Measurements from ENCODE around the gene RASGRP2. TPM values are rescaled to one million over a fixed set of nuclear protein-coding genes. Genes with fewer than 3 reads are reported as not detected.
A peak's percentile ranks its signal among the peaks of the same experiment; 100 is the strongest.

The RASGRP2 gene
- total RNA-seq, 1 experiment from 2014 or later, result 26.9 TPM

DNA sequence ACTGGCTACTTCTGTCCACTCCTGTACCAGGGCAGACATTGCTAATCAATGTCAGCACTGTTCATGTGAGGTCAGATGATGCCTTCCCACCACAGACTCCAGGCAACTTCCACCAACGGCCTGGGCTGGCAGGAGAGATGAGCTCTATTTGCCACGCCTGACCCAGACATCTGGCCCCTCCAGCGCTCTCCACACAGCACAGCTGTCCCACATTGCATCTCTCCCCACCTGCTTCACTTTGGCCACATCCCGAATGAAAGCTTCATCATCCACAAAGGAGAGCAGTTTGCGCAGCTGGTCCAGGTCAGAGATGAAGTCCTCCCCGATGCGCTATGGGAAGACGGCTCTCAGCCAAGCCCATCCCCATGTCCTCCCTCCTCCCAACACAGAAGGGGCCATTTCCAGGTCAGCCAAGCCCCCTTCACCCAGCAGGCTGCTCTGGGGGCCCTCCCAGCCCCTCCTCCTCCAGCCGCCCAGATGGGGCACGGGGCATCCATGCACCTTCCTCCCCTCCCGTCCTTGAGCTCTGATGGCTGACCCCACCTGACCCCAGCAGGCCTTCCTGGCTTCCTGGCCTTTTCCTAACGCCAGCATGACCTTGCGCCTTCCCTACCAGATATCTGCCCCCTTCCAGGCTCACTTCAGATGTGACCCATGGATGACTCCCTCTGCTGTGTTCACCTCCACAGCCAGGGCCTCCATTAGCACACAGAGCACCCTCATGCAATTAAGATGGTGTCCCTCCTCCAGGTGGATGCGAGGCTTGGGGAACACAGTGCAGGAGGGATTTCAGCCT is 8.4 kb upstream of the RASGRP2 start:
- TF ChIP-seq, protein P1, sequence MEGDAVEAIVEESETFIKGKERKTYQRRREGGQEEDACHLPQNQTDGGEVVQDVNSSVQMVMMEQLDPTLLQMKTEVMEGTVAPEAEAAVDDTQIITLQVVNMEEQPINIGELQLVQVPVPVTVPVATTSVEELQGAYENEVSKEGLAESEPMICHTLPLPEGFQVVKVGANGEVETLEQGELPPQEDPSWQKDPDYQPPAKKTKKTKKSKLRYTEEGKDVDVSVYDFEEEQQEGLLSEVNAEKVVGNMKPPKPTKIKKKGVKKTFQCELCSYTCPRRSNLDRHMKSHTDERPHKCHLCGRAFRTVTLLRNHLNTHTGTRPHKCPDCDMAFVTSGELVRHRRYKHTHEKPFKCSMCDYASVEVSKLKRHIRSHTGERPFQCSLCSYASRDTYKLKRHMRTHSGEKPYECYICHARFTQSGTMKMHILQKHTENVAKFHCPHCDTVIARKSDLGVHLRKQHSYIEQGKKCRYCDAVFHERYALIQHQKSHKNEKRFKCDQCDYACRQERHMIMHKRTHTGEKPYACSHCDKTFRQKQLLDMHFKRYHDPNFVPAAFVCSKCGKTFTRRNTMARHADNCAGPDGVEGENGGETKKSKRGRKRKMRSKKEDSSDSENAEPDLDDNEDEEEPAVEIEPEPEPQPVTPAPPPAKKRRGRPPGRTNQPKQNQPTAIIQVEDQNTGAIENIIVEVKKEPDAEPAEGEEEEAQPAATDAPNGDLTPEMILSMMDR (conservative IDR thresholded peaks at IDR 0.05), result no peak
- Histone ChIP-seq H3K27ac (ENCODE audit: insufficient read length, low read depth, low read length) (no peak overlapping the region), H3K23ac (ENCODE audit: insufficient read length, low read depth, low read length) (no peak overlapping the region), H3K23me2 (ENCODE audit: insufficient read length, low read depth, low read length, poor library complexity, severe bottlenecking) (no peaks in the 10 kb centered on the region), H3K56ac (ENCODE audit: insufficient read length, low read depth, low read length) (no peak overlapping the region), H4K91ac (ENCODE audit: insufficient read length, low read depth, low read length) (no peak overlapping the region), H2AFZ (ENCODE audit: low read length) (no peak overlapping the region), H3K9ac (ENCODE audit: extremely low read depth, insufficient read length, low read length) (no peak overlapping the region), H3K79me1 (ENCODE audit: insufficient read depth, low read depth, low read length, poor library complexity, severe bottlenecking) (no peaks in the 10 kb centered on the region), H3K4me1 (ENCODE audit: insufficient read depth, low read length) (no peaks in the 10 kb centered on the region), H3K18ac (ENCODE audit: insufficient read length, low read depth, low read length) (no peak overlapping the region), H2AK5ac (ENCODE audit: insufficient read length, low read length) (no peak overlapping the region), H3K9me3 (ENCODE audit: control insufficient read depth, low read depth, low read length) (no peaks in the 10 kb centered on the region), H3K14ac (ENCODE audit: insufficient read depth, low read length) (no peak overlapping the region), H4K8ac (replicated peaks; ENCODE audit: insufficient read length, low read depth, low read length) (no peak overlapping the region), H3K4me2 (ENCODE audit: insufficient read depth, insufficient read length, low read length) (no peak overlapping the region), H4K20me1 (ENCODE audit: control insufficient read depth, insufficient read depth, insufficient read length) (no peaks in the 10 kb centered on the region), H2BK20ac (ENCODE audit: low read depth, low read length, poor library complexity, severe bottlenecking) (no peak overlapping the region), H2BK5ac (ENCODE audit: insufficient read length, low read length) (no peak overlapping the region), H2BK15ac (ENCODE audit: low read depth, low read length) (no peak overlapping the region), H2BK12ac (ENCODE audit: insufficient read length, low read depth, low read length) (no peak overlapping the region), H2BK120ac (ENCODE audit: low read depth, low read length, poor library complexity, severe bottlenecking) (no peak overlapping the region), H3K27me3 (ENCODE audit: insufficient read depth, low read length) (no peaks in the 10 kb centered on the region), H4K5ac (ENCODE audit: insufficient read length, low read depth, low read length) (no peak overlapping the region), H3T11ph (ENCODE audit: low read length) (no peak overlapping the region), H3K4ac (ENCODE audit: low read depth, low read length) (no peak overlapping the region), H3K79me2 (ENCODE audit: insufficient read depth, low read length) (no peaks in the 10 kb centered on the region)
- Mint-ChIP-seq H3K4me3 (peak overlapping the region in 1 of 2 experiments; percentile 12; a peak in 2 of 5 replicates), H3K36me3 (ENCODE audit: insufficient read depth in 1 of 3, low read depth in 3 of 3) (peaks cover 0 to 11% (median 0%) of the 10 kb centered on the region in 3 experiments; a peak in 2 of 7 replicates), H3K27me3 (ENCODE audit: low read depth) (peaks cover 3% of the 10 kb centered on the region), H3K4me1 (peaks cover 10 to 25% of the 10 kb centered on the region in 2 experiments), H3K9me3 (no peaks in the 10 kb centered on the region), H3K27ac (no peak overlapping the region; a peak in 1 of 7 replicates)
- no peak for DNase-seq
- no CpG with 5 or more reads among the region's 14 CpGs for WGBS (ENCODE audit: extremely low coverage, insufficient read length, low lambda C conversion rate)
